A673 (cell line): ENCODE measurements around the gene MORN4. TPM values are rescaled to one million over a fixed set of nuclear protein-coding genes. Genes with fewer than 3 reads are reported as not detected.

ENCODE experiments used
- BruUV-seq: library from RNA; stranded (reverse); fragments of 400-500 nt; replicated peaks from 2 replicates; lab custom pipeline; 2021; lab: Mats Ljungman, UMichigan
- CTCF ChIA-PET: fragments of 300-600 bp; sonication (Branson Sonifier 250); formaldehyde crosslinking; loops from one replicate; lab custom pipeline; 2022; ENCODE audit warnings: antibody characterized with exemption; lab: Charles Lee
- POLR2A ChIA-PET: fragments of 300-600 bp; sonication (Branson Sonifier 250); formaldehyde crosslinking; loops from one replicate; lab custom pipeline; 2022; ENCODE audit warnings: antibody characterized with exemption; ENCODE audit not compliant: low non-redundant PET; lab: Charles Lee
- DNase-seq: peaks from one replicate; pipeline ENCODE4 v3.0.0-alpha.2; 2015; ENCODE audit warnings: low spot score
- H3K27ac ChIP-seq: fragments of 200-600 bp; sonication (generic); 2 replicates; pipeline ENCODE4 v1.5.1; 2016; ENCODE audit warnings: mixed run types, low read depth, mild to moderate bottlenecking, mixed read lengths, antibody characterized with exemption, low read length; ENCODE audit not compliant: poor library complexity, severe bottlenecking
- H3K27me3 ChIP-seq: fragments of 200-600 bp; sonication (generic); replicated peaks from 2 replicates; pipeline ENCODE4 v1.6.1; 2017; ENCODE audit warnings: mixed run types, low read depth, mild to moderate bottlenecking, mixed read lengths, antibody characterized with exemption, low read length; ENCODE audit not compliant: insufficient read depth, poor library complexity
- H3K36me3 ChIP-seq: fragments of 200-600 bp; sonication (generic); 2 replicates; pipeline ENCODE4 v1.6.1; 2016; ENCODE audit warnings: mixed run types, mild to moderate bottlenecking, mixed read lengths, antibody characterized with exemption, low read length; ENCODE audit not compliant: insufficient read depth, poor library complexity, severe bottlenecking
- H3K4me1 ChIP-seq: fragments of 200-600 bp; sonication (generic); 2 replicates; pipeline ENCODE4 v1.6.1; 2017; ENCODE audit warnings: mixed run types, mild to moderate bottlenecking, mixed read lengths, antibody characterized with exemption, low read length; ENCODE audit not compliant: insufficient read depth, poor library complexity, severe bottlenecking
- H3K4me3 ChIP-seq: fragments of 200-600 bp; sonication (generic); 2 replicates; pipeline ENCODE4 v1.5.1; 2016; ENCODE audit warnings: low read depth, mixed run types, mild to moderate bottlenecking, mixed read lengths, low read length; ENCODE audit not compliant: poor library complexity, severe bottlenecking
- H3K9me3 ChIP-seq: fragments of 200-600 bp; sonication (generic); 2 replicates; pipeline ENCODE4 v1.6.1; 2016; ENCODE audit warnings: mixed run types, low read depth, mild to moderate bottlenecking, mixed read lengths, antibody characterized with exemption, low read length; ENCODE audit not compliant: poor library complexity, severe bottlenecking
- CTCF ChIP-seq: fragments of 300-800, 200-600 bp; sonication (generic); conservative IDR thresholded peaks from 2 replicates; pipeline ENCODE4 v1.5.1; 2017; ENCODE audit warnings: low read depth, mild to moderate bottlenecking, antibody characterized with exemption, low read length, moderate library complexity, mixed read lengths
- EZH2 ChIP-seq: fragments of 200-600 bp; sonication (generic); IDR thresholded peaks from 2 replicates; pipeline ENCODE4 v1.6.1; 2017; ENCODE audit warnings: borderline replicate concordance, low read depth, mild to moderate bottlenecking, mixed read lengths, antibody characterized with exemption, low read length; ENCODE audit not compliant: poor library complexity, severe bottlenecking
- intact Hi-C: fragments of 100-400 bp; cut with micrococcal nuclease; formaldehyde crosslinking; loops from one replicate; pipeline ENCODE4 v1.10.0; 2022; ENCODE audit not compliant: unreplicated experiment
- total RNA-seq: library from RNA; stranded (reverse); gene quantifications from 2 replicates; pipeline ENCODE4 v1.2.3, GENCODE V29; 2021

The MORN4 gene
- total RNA-seq, 1 experiment from 2014 or later, result 8.4 TPM

- DNase-seq, result no peak
- POLR2A ChIA-PET, result no interaction called here
- no peaks in the 10 kb centered on the region for H3K9me3 ChIP-seq
- CTCF ChIA-PET, result no interaction called here
- no peak overlapping the region for H3K27ac ChIP-seq
- no TSS peak for BruUV-seq
- intact Hi-C loops, result no loop called here
- H3K27me3 ChIP-seq, result no peaks in the 10 kb centered on the region
- H3K36me3 ChIP-seq, result no peaks in the 10 kb centered on the region
- no peaks in the 10 kb centered on the region for H3K4me1 ChIP-seq
- TF ChIP-seq CTCF (no peak), EZH2 (no peak)
- H3K4me3 ChIP-seq, result no peak overlapping the region
Measured at GRCh38 chr10:97596101-97597082, 36.9 kb downstream of the MORN4 start.

- CTCF ChIA-PET, result no interaction called here
- TF ChIP-seq EZH2 (no peak), CTCF (no peak)
- POLR2A ChIA-PET, result no interaction called here
- Histone ChIP-seq H3K27me3 (no peaks in the 10 kb centered on the region), H3K9me3 (no peaks in the 10 kb centered on the region), H3K36me3 (no peaks in the 10 kb centered on the region), H3K4me1 (no peaks in the 10 kb centered on the region), H3K27ac (no peak overlapping the region), H3K4me3 (no peak overlapping the region)
- no TSS peak for BruUV-seq
- DNase-seq, result no peak
- intact Hi-C loops, result no loop called here
Measured at GRCh38 chr10:97593421-97593820, 39.9 kb downstream of the MORN4 start.

GRCh38 chr10:97590748-97591495 lies 42.4 kb downstream of the MORN4 start:
- H3K4me3 ChIP-seq, result no peak overlapping the region
- no peaks in the 10 kb centered on the region for H3K9me3 ChIP-seq
- TF ChIP-seq CTCF (no peak), EZH2 (no peak)
- DNase-seq, result no peak
- H3K27me3 ChIP-seq, result no peaks in the 10 kb centered on the region
- H3K4me1 ChIP-seq, result no peaks in the 10 kb centered on the region
- no peak overlapping the region for H3K27ac ChIP-seq
- no peaks in the 10 kb centered on the region for H3K36me3 ChIP-seq
- intact Hi-C loops, result no loop called here
- BruUV-seq, result no TSS peak
- POLR2A ChIA-PET, result no interaction called here
- CTCF ChIA-PET, result no interaction called here
